ENCODE data around the gene NEDD9. TPM values are rescaled to one million over a fixed set of nuclear protein-coding genes. Genes with fewer than 3 reads are reported as not detected.

Gene NEDD9
- total and polyA plus RNA-seq, 2 of the 13 experiments (the other 11 are each of a cell fraction or from before 2014, with no cell fraction given): 27.1 to 389 TPM

- TF ChIP-seq TBX3 (IDR thresholded peaks at IDR 0.05; ENCODE audit: borderline replicate concordance) (no peak), ZNF280B (CRISPR knock-in tag; IDR thresholded peaks at IDR 0.05; ENCODE audit: borderline replicate concordance) (no peak), RAD21 (CRISPR knock-in tag; IDR thresholded peaks at IDR 0.05) (no peak), ZZZ3 (CRISPR knock-in tag; IDR thresholded peaks at IDR 0.05; ENCODE audit: borderline replicate concordance) (no peak), CEBPZ (IDR thresholded peaks at IDR 0.05; ENCODE audit: low read length) (no peak), KDM5A (IDR thresholded peaks at IDR 0.05; ENCODE audit: borderline replicate concordance, low read length) (no peak), ZKSCAN8 (CRISPR knock-in tag; IDR thresholded peaks at IDR 0.05; ENCODE audit: borderline replicate concordance) (no peak), HCFC1 (IDR thresholded peaks at IDR 0.05; ENCODE audit: low read depth, low read length) (no peak)
Measured at GRCh38 chr6:11166948-11167347, 65.5 kb downstream of the NEDD9 start (continued).

All from HepG2 (cell line).